IPS-18a (cell line): Measurements from ENCODE around the gene ADGB.
"Not testable (repeated sequence)": the region's sequence is repeated elsewhere in the genome, so short reads cannot be mapped to it uniquely, and the experiment has no call there.

ENCODE experiments used
- H3K27ac ChIP-seq: one replicate; pipeline ENCODE4 v1.5.1; 2013; ENCODE audit warnings: low read length
- H3K27me3 ChIP-seq: one replicate; pipeline ENCODE4 v1.6.1; 2013; ENCODE audit warnings: mild to moderate bottlenecking, low read length; ENCODE audit not compliant: control insufficient read depth, insufficient read depth
- H3K36me3 ChIP-seq: one replicate; pipeline ENCODE4 v1.6.1; 2013; ENCODE audit warnings: low read depth, low read length; ENCODE audit not compliant: control insufficient read depth
- H3K4me1 ChIP-seq: one replicate; pipeline ENCODE4 v1.6.1; 2013; ENCODE audit warnings: low read depth, low read length; ENCODE audit not compliant: control insufficient read depth
- H3K4me3 ChIP-seq: one replicate; pipeline ENCODE4 v1.5.1; 2013; ENCODE audit warnings: low read length
- H3K9ac ChIP-seq: one replicate; pipeline ENCODE4 v1.6.1; 2013; ENCODE audit warnings: mild to moderate bottlenecking, low read length, moderate library complexity
- H3K9me3 ChIP-seq: one replicate; pipeline ENCODE4 v1.6.1; 2013; ENCODE audit warnings: low read depth, low read length; ENCODE audit not compliant: control insufficient read depth

Gene ADGB

DNA sequence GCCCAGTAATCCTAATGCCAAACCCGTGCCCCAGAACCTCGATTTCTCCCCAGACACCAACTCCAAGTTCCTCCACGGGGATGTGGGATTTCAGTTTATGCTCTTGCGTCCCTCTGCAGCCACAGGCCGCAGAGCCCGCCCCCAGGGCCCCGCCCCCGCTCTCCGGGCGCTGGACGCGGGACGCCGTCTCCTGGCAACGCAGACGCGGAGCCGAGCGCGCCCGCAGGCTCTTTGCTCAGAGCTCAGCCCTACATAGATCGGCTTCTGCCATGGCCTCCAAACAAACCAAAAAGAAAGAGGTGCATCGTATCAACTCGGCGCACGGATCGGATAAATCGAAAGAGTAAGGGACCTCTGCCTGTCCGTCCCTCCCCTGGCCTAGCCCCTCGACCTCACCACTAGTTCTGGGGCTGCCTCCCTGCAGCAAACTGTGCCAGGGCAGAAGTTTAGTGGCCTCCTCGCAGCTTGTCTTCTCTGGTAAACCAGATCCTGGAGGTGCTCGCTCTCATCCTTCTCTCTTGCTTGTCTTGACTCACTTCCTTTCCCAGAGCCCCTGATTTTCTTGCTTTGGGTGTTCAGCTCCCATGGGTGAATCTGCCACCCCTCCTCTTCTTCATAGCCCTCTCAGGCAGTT is at the start of gene ADGB:
TSS of gene ADGB (plus strand) at position 201 of the 634 bp plus-strand sequence. CDS start at position 270, 69 bp downstream.
- Histone ChIP-seq H3K36me3 (no peaks in the 10 kb centered on the region), H3K27me3 (peaks cover 9% of the 10 kb centered on the region), H3K9ac (peak within 1 kb of the TSS; percentile 33), H3K4me1 (no peaks in the 10 kb centered on the region), H3K4me3 (peak within 1 kb of the TSS; percentile 62), H3K27ac (no peak within 1 kb of the TSS), H3K9me3 (no peaks in the 10 kb centered on the region)

GRCh38 chr6:146550911-146551310 is 47.9 kb upstream of the ADGB start:
- Histone ChIP-seq H3K9me3 (no peaks in the 10 kb centered on the region), H3K27ac (no peak overlapping the region), H3K4me3 (no peak overlapping the region), H3K27me3 (no peaks in the 10 kb centered on the region), H3K9ac (no peak overlapping the region), H3K36me3 (peaks cover 18% of the 10 kb centered on the region), H3K4me1 (no peaks in the 10 kb centered on the region)

DNA sequence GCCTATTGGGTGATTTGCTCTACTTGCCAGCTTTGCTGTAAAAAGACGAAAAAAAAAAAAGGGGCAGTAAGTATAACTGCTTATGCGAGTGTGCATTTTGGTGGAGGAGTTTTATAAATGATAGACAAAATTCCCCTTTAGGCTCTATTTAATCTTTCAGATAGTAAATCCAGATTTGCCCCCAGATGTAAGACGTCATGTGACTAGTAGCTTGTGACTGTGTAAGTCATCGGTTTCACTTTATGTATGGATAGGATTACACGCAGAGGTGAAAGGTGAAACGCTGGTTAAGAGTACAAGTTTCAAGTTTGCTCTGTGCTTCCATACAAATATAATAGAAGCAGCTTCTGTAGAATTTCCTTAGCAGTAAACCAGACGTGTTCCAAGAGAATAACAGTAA is 47.2 kb upstream of the ADGB start:
- Histone ChIP-seq H3K9ac (no peak overlapping the region), H3K27ac (no peak overlapping the region), H3K27me3 (no peaks in the 10 kb centered on the region), H3K4me1 (no peaks in the 10 kb centered on the region), H3K36me3 (peaks cover 18% of the 10 kb centered on the region), H3K9me3 (no peaks in the 10 kb centered on the region), H3K4me3 (no peak overlapping the region)

GRCh38 chr6:146553377-146554135 is 45.2 kb upstream of the ADGB start:
- Histone ChIP-seq H3K27me3 (no peaks in the 10 kb centered on the region), H3K36me3 (peaks cover 18% of the 10 kb centered on the region), H3K4me3 (no peak overlapping the region), H3K9me3 (no peaks in the 10 kb centered on the region), H3K27ac (no peak overlapping the region), H3K4me1 (no peaks in the 10 kb centered on the region), H3K9ac (no peak overlapping the region)

DNA sequence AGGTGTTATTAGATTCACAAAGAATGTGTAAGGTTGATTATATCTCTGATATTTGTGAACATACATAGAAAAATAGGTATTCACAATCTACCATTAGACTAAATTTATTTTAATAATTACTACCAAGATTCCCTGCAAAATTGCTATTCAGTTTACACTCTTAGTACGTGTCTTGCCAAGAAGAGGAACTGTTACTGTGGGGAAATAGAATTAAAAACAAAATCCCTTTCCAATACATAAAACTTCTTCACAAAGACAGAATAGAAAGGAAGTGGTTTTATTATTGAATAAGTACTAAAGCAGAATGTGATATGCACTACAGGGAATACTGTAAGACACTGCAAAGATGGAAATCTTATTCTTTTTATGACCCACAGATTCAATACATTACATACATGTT is 38.2 kb upstream of the ADGB start:
- no peak overlapping the region for H3K4me3 ChIP-seq
- H3K27ac ChIP-seq: no peak overlapping the region
- no peaks in the 10 kb centered on the region for H3K9me3 ChIP-seq
- H3K9ac ChIP-seq: no peak overlapping the region
- no peaks in the 10 kb centered on the region for H3K27me3 ChIP-seq
- H3K4me1 ChIP-seq: peaks cover 3% of the 10 kb centered on the region
- no peaks in the 10 kb centered on the region for H3K36me3 ChIP-seq

DNA sequence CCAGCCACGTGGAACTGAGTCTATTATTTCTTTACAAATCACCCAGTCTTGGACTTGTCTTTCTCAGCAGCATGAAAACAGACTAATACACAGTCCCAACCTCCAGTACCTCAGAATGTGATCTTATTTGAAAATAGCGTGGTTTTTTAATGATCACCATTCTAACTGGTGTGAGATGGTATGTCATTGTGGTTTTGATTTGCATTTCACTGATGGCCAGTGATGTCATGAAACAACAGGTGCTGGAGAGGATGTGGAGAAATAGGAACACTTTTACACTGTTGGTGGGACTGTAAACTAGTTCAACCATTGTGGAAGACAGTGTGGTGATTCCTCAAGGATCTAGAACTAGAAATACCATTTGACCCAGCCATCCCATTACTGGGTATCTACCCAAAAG is 32.1 kb upstream of the ADGB start:
- not testable (repeated sequence) for H3K9me3 ChIP-seq, H3K27me3 ChIP-seq, H3K4me1 ChIP-seq, H3K4me3 ChIP-seq, H3K9ac ChIP-seq, H3K27ac ChIP-seq, H3K36me3 ChIP-seq

DNA sequence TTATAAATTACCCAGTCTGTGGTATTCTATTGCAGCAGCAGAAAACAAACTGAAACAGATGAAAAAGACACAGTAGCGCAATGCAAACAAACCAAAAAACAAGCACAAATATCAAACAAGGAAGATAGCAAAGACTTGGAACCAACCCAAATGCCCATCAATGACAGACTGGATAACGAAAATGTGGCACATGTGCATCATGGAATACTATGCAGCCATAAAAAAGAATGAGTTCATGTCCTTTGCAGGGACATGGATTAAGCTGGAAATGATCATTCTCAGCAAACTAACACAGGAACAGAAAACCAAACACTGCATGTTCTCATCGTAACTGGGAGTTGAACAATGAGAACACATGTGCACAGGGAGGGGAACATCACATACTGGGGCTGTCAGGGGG is 30.2 kb upstream of the ADGB start:
- not testable (repeated sequence) for H3K9ac ChIP-seq, H3K4me3 ChIP-seq, H3K27ac ChIP-seq, H3K4me1 ChIP-seq, H3K36me3 ChIP-seq, H3K27me3 ChIP-seq, H3K9me3 ChIP-seq

DNA sequence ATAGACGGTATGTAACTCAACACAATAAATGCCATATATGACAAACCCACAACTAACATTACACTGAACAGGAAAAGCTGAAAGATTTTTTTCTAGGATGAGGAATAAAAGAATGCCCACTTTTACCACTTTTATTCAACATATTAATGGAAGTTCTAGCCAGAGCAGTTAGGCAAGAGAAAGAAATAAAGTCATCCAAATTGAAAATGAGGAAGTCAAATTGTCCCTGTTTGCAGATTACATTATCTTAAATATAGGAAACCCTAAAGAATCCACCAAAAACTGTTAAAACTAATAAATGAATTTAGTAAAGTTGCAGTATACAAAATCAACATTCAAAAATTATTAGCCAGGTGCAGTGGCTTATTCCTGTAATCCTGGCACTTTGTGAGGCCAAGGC is 24.6 kb upstream of the ADGB start:
- no peaks in the 10 kb centered on the region for H3K9me3 ChIP-seq
- no peak overlapping the region for H3K9ac ChIP-seq
- no peak overlapping the region for H3K4me3 ChIP-seq
- no peaks in the 10 kb centered on the region for H3K27me3 ChIP-seq
- no peaks in the 10 kb centered on the region for H3K4me1 ChIP-seq
- H3K27ac ChIP-seq: no peak overlapping the region
- H3K36me3 ChIP-seq: no peaks in the 10 kb centered on the region

GRCh38 chr6:146578054-146578453 is 20.7 kb upstream of the ADGB start:
- no peak overlapping the region for H3K9ac ChIP-seq
- H3K27me3 ChIP-seq: no peaks in the 10 kb centered on the region
- H3K4me1 ChIP-seq: no peaks in the 10 kb centered on the region
- H3K4me3 ChIP-seq: no peak overlapping the region
- no peak overlapping the region for H3K27ac ChIP-seq
- H3K36me3 ChIP-seq: no peaks in the 10 kb centered on the region
- no peaks in the 10 kb centered on the region for H3K9me3 ChIP-seq

GRCh38 chr6:146581968-146582367 is 16.8 kb upstream of the ADGB start:
- H3K9ac ChIP-seq: no peak overlapping the region
- no peak overlapping the region for H3K4me3 ChIP-seq
- no peak overlapping the region for H3K27ac ChIP-seq
- H3K27me3 ChIP-seq: no peaks in the 10 kb centered on the region
- H3K9me3 ChIP-seq: no peaks in the 10 kb centered on the region
- no peaks in the 10 kb centered on the region for H3K4me1 ChIP-seq
- no peaks in the 10 kb centered on the region for H3K36me3 ChIP-seq

GRCh38 chr6:146582857-146583256 is 15.9 kb upstream of the ADGB start:
- H3K4me1 ChIP-seq: no peaks in the 10 kb centered on the region
- no peaks in the 10 kb centered on the region for H3K36me3 ChIP-seq
- no peak overlapping the region for H3K27ac ChIP-seq
- no peaks in the 10 kb centered on the region for H3K9me3 ChIP-seq
- H3K27me3 ChIP-seq: no peaks in the 10 kb centered on the region
- no peak overlapping the region for H3K9ac ChIP-seq
- no peak overlapping the region for H3K4me3 ChIP-seq

- Histone ChIP-seq H3K9ac (no peak overlapping the region), H3K27ac (no peak overlapping the region), H3K27me3 (no peaks in the 10 kb centered on the region), H3K9me3 (no peaks in the 10 kb centered on the region), H3K4me1 (no peaks in the 10 kb centered on the region), H3K4me3 (no peak overlapping the region), H3K36me3 (no peaks in the 10 kb centered on the region)
These were observed 14.8 kb upstream of the ADGB start for GRCh38 chr6:146583966-146584365.
